Esophagus muscularis mucosa (tissue), 3 donors: ENCODE measurements around the gene DPF3.

Experiments
- CTCF ChIP-seq, 3 experiments: fragments of 200-600 bp in 2 of 3; fragments of 450-650 bp in 1 of 3; sonication (generic) in 2 of 3; IDR thresholded peaks; one replicate each; pipeline ENCODE4 v1.5.1; 2017 to 2019; ENCODE audit warnings: antibody characterized with exemption in 3 of 3, mild to moderate bottlenecking in 2 of 3, moderate library complexity in 1 of 3
- EP300 ChIP-seq: sonication (generic); formaldehyde crosslinking; IDR thresholded peaks from one replicate; pipeline ENCODE4 v1.6.1; 2017; ENCODE audit warnings: antibody characterized with exemption

GRCh38 chr14:72898448-72898847 lies 4.5 kb upstream of the DPF3 start:
- TF ChIP-seq CTCF (IDR thresholded peaks at IDR 0.05) = no peak
- TF ChIP-seq EP300 = no peak
